NCI-H2196 (cell line): ENCODE data around the gene NCF2.
"Not testable (repeated sequence)": the region's sequence is repeated elsewhere in the genome, so short reads cannot be mapped to it uniquely, and the experiment has no call there.

Experiments
- DNase-seq: peaks from one replicate; lab custom pipeline; 2025; ENCODE audit not compliant: unreplicated experiment; lab: John Stamatoyannopoulos, UW

NCF2 gene, protein sequence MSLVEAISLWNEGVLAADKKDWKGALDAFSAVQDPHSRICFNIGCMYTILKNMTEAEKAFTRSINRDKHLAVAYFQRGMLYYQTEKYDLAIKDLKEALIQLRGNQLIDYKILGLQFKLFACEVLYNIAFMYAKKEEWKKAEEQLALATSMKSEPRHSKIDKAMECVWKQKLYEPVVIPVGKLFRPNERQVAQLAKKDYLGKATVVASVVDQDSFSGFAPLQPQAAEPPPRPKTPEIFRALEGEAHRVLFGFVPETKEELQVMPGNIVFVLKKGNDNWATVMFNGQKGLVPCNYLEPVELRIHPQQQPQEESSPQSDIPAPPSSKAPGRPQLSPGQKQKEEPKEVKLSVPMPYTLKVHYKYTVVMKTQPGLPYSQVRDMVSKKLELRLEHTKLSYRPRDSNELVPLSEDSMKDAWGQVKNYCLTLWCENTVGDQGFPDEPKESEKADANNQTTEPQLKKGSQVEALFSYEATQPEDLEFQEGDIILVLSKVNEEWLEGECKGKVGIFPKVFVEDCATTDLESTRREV

DNA sequence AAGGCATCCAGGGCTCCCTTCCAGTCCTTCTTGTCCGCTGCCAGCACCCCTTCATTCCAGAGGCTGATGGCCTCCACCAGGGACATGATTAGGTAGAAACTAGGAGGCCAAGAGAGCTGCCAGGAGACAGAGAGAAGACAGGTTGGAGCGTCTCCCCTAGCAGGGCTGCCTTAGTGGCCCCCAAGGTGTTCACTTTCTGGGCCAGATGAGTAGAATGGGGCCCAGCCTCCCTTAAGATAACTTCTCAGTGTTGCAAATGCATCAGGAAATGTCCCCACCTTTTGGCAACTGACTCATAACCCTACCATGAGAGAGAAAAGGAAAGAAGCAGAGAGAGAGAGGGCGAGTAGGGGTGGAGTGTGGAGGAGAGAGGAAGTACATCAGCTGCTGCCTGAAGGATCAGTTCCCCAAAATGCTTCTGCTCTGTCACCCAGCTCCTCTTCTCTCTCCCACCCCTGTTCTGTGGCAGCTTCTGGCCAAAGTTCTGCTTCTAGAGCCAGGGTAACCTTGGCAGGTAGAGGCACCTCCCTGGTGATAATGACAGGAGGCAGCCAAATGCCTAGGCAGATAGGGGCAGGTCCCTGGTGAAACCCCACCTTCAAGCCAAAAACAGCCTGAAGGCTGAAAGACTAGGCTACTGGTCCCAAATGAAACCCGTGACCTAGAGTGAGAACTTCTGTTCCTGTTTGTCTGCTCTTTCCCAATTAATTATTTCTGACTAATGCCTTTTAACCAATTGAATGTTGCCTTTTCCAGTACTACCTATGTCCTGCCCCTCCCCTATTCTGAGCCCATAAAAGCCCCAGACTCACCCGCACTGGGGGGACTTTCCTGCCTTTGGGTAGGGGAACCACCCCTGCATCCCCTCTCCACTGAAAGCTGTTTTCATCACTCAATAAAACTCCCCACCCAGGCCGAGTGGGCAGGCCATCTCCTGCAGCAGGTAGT lies at the start of gene NCF2:
NCF2 (minus strand) TSS at position 216 of the 948 bp plus-strand sequence; CDS start at position 86, 130 bp downstream.
- no peak for DNase-seq

DNA sequence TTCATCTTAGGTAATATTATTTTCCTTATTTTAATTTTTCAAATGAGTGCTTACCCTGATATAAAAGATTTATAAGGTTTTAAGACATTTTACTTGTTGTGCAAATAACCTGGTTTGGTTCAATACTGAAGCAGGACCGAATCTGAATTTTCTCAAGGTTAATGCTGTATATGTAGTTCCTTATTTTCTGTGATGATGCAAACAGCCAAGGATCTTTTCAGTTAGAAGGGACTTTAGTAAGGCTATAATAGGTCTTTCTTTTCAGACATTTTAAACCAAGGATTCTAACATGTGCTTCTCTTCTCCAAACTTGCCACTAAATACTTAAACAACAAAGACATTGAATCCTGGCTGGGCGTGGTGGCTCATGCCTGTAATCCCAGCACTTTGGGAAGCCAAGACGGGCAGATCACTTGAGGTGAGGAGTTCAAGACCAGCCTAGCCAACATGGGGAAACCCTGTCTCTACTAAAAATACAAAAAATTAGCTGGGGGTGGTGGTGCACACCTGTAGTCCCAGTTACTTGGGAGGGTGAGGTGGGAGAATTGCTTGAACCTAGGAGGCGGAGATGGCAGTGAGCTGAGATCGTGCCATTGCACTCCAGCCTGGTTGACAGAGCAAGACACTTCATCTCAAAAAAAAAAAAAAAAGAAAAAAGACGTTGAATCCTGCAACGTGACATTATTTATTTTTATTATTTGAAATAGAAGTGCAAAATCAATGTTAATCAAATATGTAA lies 48.6 kb upstream of the NCF2 start:
- no peak for DNase-seq

GRCh38 chr1:183636783-183637182 lies 46.5 kb upstream of the NCF2 start:
- no peak for DNase-seq

- DNase-seq = no peak
Measured at GRCh38 chr1:183636334-183636682, 46.0 kb upstream of the NCF2 start.

- DNase-seq = peak; percentile 96
Measured at GRCh38 chr1:183635606-183636333, 45.5 kb upstream of the NCF2 start, which contains the start of gene ARPC5. Gene ARPC5, minus strand, starts transcription at chr1:183635783. Its CDS starts 124 bp downstream, at chr1:183635659.

- DNase-seq = no peak
Measured at GRCh38 chr1:183635099-183635605, 44.9 kb upstream of the NCF2 start.

- DNase-seq = no peak
Measured at GRCh38 chr1:183634429-183635065, 44.3 kb upstream of the NCF2 start.

- DNase-seq = peak; percentile 27
Measured at GRCh38 chr1:183633676-183634343, 43.6 kb upstream of the NCF2 start.

DNA sequence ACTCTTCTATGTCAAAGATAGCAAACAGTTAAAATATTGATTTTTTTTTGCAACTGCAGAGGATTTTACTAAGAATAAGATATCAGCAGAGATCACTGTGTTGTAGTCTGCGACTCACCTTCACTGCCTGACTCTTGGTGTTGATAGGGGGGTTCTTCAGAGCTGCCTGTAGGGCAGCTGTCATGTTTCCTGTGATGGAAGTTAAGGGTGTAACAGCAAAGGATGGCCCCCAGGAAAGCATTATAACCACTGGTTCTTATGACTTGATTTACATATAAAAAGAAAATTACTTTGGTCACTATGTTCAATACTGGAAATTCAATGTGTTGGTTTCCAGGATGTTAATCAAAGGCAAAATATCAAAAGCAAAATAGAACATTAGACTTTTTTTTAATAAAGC lies 42.7 kb upstream of the NCF2 start:
- no peak for DNase-seq

DNA sequence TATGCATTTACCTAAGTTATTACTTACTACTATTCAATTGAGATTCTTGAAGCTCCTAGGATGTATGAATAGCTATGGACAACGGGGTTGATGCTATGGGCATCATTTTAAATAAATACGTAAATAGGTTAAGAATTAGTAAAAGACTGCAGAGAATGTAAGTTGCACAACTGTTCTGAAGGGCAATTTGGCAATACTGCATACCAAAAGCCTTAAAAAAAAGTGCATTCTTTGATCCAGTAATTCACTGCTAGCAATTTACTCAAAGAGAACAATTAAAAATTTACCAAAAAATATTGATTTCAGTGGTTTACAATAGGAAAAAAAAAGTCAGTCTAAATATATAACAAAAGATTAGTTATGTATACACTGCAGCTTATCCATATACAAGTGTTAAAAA lies 41.9 kb upstream of the NCF2 start:
- no peak for DNase-seq

DNA sequence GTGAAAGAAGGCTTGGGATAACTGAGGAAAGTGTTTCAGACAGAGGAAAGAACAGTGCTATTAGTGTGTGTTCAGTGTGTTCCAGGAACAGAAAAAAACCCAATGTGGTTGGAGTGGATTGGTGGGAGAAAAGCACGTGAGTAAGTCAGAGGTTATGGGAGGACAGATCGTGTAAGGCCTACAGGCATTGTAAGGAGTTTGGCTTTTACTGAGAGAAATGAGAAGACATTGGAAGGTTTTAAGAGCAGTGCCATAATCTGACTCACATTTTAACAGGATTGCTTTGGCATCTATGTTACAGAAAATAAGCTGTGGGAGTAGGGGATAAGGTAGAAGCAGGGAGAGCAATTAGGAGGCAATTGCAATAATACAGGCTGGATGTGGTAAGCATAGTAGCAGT lies 40.5 kb upstream of the NCF2 start:
- no peak for DNase-seq

DNA sequence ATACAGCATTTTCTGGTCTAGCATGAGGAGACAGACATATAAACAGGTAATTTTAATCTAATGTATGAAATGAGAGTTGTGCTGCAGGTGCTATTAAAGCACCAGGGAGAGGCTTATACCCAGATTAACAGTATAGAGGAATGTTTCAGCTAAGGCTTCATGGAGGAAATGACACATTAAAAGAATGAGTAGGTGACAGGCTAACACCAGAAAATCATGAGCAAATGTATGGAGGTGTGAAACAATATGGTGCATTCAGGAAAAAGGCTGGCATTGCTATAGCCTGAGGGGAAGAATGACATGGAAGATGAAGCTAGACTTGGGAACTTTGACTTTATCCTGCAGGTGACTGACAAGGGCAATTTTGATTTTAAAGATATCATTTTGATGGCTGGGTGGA lies 38.3 kb upstream of the NCF2 start:
- DNase-seq = no peak

DNA sequence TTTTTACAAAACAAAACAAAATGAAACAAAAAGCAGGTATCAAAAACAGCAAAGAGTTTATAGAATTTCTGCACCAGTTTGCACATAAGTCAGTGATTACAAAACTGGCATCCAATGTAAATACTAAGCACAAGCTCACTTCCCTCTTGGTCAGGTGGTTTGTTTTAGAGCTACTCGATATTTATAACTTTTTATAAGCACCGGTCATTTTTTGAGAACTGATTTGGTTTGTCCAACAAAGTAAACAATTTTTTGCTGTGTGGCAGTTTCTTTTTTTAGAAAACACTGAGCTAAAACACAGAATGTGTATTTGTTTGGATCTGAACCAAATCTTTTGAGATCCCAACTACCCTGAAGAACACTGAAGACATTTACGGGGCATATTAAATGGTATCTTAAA lies 36.0 kb upstream of the NCF2 start:
- not testable (repeated sequence) for DNase-seq

DNA sequence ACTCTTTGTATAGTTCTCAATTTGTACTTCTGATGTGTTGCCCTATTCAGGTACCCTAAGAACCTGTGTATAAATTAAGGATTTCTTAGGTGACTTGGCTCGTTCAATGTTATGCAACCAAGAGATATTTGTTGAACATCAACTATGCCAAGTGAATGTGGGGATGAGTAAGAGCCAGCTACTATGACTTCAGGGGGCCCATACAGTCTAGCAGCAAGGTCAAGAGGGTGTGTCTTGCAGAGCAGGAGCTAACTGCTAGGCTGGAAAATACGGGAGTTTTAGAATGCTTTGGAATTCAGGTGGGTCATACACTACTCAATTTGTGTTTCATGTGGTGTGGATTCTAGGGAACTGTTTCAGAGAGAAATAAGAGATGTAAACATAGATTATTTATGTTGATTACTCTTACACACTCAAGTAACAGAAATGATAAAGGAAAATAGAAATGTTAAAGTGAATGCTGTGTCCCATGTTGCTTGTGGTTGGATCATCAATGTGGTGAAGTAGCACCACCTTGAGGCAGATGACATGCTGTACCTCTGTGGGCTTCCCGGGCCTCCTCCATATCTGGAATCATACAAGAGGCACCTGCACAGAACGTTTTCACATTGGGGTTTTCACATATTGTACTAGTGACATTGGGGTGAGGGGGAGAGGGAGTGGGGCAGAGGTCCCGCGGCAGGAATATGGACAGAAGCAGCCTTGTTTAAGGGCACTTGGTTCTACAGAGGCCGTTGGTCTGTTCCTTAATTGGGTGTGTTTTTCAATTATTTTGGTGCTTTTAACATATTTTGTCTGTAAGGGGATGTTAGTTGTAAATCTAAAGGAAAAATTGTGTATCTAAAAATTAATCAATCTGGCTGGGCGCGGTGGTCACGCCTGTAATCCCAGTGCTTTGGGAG lies 32.9 kb upstream of the NCF2 start:
- peak; percentile 52 for DNase-seq

GRCh38 chr1:183622013-183622412 lies 31.8 kb upstream of the NCF2 start:
- no peak for DNase-seq

- no peak for DNase-seq
Measured at GRCh38 chr1:183620311-183620710, 30.1 kb upstream of the NCF2 start.

- no peak for DNase-seq
Measured at GRCh38 chr1:183619781-183620180, 29.5 kb upstream of the NCF2 start.

- DNase-seq = not testable (repeated sequence)
Measured at GRCh38 chr1:183618202-183618601, 27.9 kb upstream of the NCF2 start.
